Smooth muscle cell (in vitro differentiated cells): ENCODE results near the gene ZBTB9. TPM values are rescaled to one million over a fixed set of nuclear protein-coding genes. Genes with fewer than 3 reads are reported as not detected.

Experiments used
- DNase-seq: peaks from one replicate; lab custom pipeline; 2025; ENCODE audit not compliant: unreplicated experiment; lab: John Stamatoyannopoulos, UW
- H2AFZ ChIP-seq: fragments of 200-600 bp; sonication (generic); 2 replicates; pipeline ENCODE4 v1.6.0; 2016; ENCODE audit warnings: antibody characterized with exemption, low read depth, mild to moderate bottlenecking
- H3F3A ChIP-seq: fragments of 200-600 bp; sonication (generic); 2 replicates; pipeline ENCODE4 v1.6.0; 2017; ENCODE audit warnings: antibody characterized with exemption, low read depth
- H3K27ac ChIP-seq: fragments of 200-600 bp; sonication (generic); 2 replicates; pipeline ENCODE4 v1.5.1; 2016; ENCODE audit warnings: low read depth, mild to moderate bottlenecking
- H3K27me3 ChIP-seq: fragments of 200-600 bp; sonication (generic); 2 replicates; pipeline ENCODE4 v1.6.1; 2016; ENCODE audit warnings: low read depth, mild to moderate bottlenecking
- H3K36me3 ChIP-seq: fragments of 200-600 bp; sonication (generic); 2 replicates; pipeline ENCODE4 v1.5.1; 2016; ENCODE audit warnings: low read depth
- H3K4me1 ChIP-seq: fragments of 200-600 bp; sonication (generic); 2 replicates; pipeline ENCODE4 v1.5.1; 2016; ENCODE audit warnings: low read depth
- H3K4me2 ChIP-seq: fragments of 200-600 bp; sonication (generic); 2 replicates; pipeline ENCODE4 v1.6.0; 2016; ENCODE audit warnings: mild to moderate bottlenecking
- H3K4me3 ChIP-seq: fragments of 200-600 bp; sonication (generic); 2 replicates; pipeline ENCODE4 v1.5.1; 2016; ENCODE audit warnings: mild to moderate bottlenecking
- H3K79me2 ChIP-seq: fragments of 200-600 bp; sonication (generic); 2 replicates; pipeline ENCODE4 v1.6.0; 2016; ENCODE audit warnings: low read depth, mild to moderate bottlenecking
- H3K9ac ChIP-seq: fragments of 200-600 bp; sonication (generic); 2 replicates; pipeline ENCODE4 v1.6.0; 2016; ENCODE audit warnings: low read depth
- H3K9me3 ChIP-seq: fragments of 200-600 bp; sonication (generic); replicated peaks from 2 replicates; pipeline ENCODE4 v1.5.1; 2016; ENCODE audit warnings: low read depth
- H4K20me1 ChIP-seq: fragments of 200-600 bp; sonication (generic); 2 replicates; pipeline ENCODE4 v1.6.0; 2016; ENCODE audit warnings: low read depth
- CTCF ChIP-seq: fragments of 200-600 bp; sonication (generic); IDR thresholded peaks from 2 replicates; pipeline ENCODE4 v1.5.1; 2017; ENCODE audit warnings: borderline replicate concordance, mild to moderate bottlenecking, antibody characterized with exemption; ENCODE audit not compliant: insufficient read depth, poor library complexity, severe bottlenecking
- WGBS: methylation state at CpG from one replicate; pipeline ENCODE4 v1.1.7; 2016; ENCODE audit warnings: low lambda C conversion rate; 5-methylcytosine and 5-hydroxymethylcytosine counted together
- polyA plus RNA-seq: library from polyadenylated mRNA; unstranded; fragments of >200 nt; fragmentation: Nextera tagmentation; extraction: Ambion mirVana; gene quantifications from 2 replicates; pipeline ENCODE4 v1.2.1, GENCODE V29; 2016
- total RNA-seq: library from RNA; depleted of rRNA; stranded (reverse); fragments of >200 nt; gene quantifications from 2 replicates; pipeline ENCODE4 v1.2.3, GENCODE V29; 2014

ZBTB9 gene
- total and polyA plus RNA-seq, 2 experiments from 2014 or later, result 6.2 to 11.6 TPM

GRCh38 chr6:33428224-33428965 is 26.0 kb upstream of the ZBTB9 start:
- Histone ChIP-seq H3K79me2 (peaks cover 28% of the 10 kb centered on the region), H3K27ac (peak overlapping the region; percentile 22), H2AFZ (no peak overlapping the region), H3K4me2 (peak overlapping the region; percentile 86), H4K20me1 (peaks cover 59% of the 10 kb centered on the region), H3K36me3 (no peaks in the 10 kb centered on the region), H3K9ac (no peak overlapping the region), H3K9me3 (no peaks in the 10 kb centered on the region), H3K4me3 (peak overlapping the region; percentile 57), H3K4me1 (peaks cover 42% of the 10 kb centered on the region), H3K27me3 (no peaks in the 10 kb centered on the region), H3F3A (peaks cover 19% of the 10 kb centered on the region)
- WGBS, result 15% methylated on average over 10 of the region's 33 CpGs
- DNase-seq, result no peak
- TF ChIP-seq CTCF, result peak; percentile 24

- Histone ChIP-seq H3K4me2 (peak overlapping the region; percentile 86), H3K4me1 (peaks cover 42% of the 10 kb centered on the region)
- 94% methylated on average over 5 of the region's 5 CpGs for WGBS
These were observed 25.2 kb upstream of the ZBTB9 start for GRCh38 chr6:33428966-33429749.

GRCh38 chr6:33429750-33430052 is 24.7 kb upstream of the ZBTB9 start:
- no peak for DNase-seq
- TF ChIP-seq CTCF, result no peak
- no peak overlapping the region for H3K4me2 ChIP-seq
- H3F3A ChIP-seq, result peaks cover 8% of the 10 kb centered on the region
- 69% methylated on average over 2 of the region's 2 CpGs for WGBS
- H3K27ac ChIP-seq, result no peak overlapping the region
- H3K4me1 ChIP-seq, result peaks cover 36% of the 10 kb centered on the region
- H3K4me3 ChIP-seq, result no peak overlapping the region
- H3K9me3 ChIP-seq, result no peaks in the 10 kb centered on the region
- no peaks in the 10 kb centered on the region for H3K36me3 ChIP-seq
- H3K9ac ChIP-seq, result no peak overlapping the region
- H3K27me3 ChIP-seq, result no peaks in the 10 kb centered on the region
- no peak overlapping the region for H2AFZ ChIP-seq
- H3K79me2 ChIP-seq, result peaks cover 32% of the 10 kb centered on the region
- H4K20me1 ChIP-seq, result peaks cover 69% of the 10 kb centered on the region

More at GRCh38 chr6:33428966-33429749, 25.2 kb upstream of the ZBTB9 start:
- Histone ChIP-seq H3K36me3 (no peaks in the 10 kb centered on the region), H3K9ac (no peak overlapping the region), H3K27ac (peak overlapping the region; percentile 22), H3F3A (peaks cover 14% of the 10 kb centered on the region), H4K20me1 (peaks cover 64% of the 10 kb centered on the region), H3K9me3 (no peaks in the 10 kb centered on the region), H3K4me3 (peak overlapping the region; percentile 57), H3K79me2 (peaks cover 28% of the 10 kb centered on the region), H3K27me3 (no peaks in the 10 kb centered on the region), H2AFZ (no peak overlapping the region)
- no peak for TF ChIP-seq CTCF
- no peak for DNase-seq
